HG02642 (cell line): Measurements from ENCODE around the gene ST6GAL1.
"Not testable (repeated sequence)": the region's sequence is repeated elsewhere in the genome, so short reads cannot be mapped to it uniquely, and the experiment has no call there.

ENCODE experiments used
- ATAC-seq: cut with Tn5 transposase; IDR thresholded peaks from one replicate; pipeline ENCODE4 v1.9.1; 2021; ENCODE audit warnings: mild to moderate bottlenecking; ENCODE audit not compliant: unreplicated experiment, poor library complexity

ST6GAL1 gene

DNA sequence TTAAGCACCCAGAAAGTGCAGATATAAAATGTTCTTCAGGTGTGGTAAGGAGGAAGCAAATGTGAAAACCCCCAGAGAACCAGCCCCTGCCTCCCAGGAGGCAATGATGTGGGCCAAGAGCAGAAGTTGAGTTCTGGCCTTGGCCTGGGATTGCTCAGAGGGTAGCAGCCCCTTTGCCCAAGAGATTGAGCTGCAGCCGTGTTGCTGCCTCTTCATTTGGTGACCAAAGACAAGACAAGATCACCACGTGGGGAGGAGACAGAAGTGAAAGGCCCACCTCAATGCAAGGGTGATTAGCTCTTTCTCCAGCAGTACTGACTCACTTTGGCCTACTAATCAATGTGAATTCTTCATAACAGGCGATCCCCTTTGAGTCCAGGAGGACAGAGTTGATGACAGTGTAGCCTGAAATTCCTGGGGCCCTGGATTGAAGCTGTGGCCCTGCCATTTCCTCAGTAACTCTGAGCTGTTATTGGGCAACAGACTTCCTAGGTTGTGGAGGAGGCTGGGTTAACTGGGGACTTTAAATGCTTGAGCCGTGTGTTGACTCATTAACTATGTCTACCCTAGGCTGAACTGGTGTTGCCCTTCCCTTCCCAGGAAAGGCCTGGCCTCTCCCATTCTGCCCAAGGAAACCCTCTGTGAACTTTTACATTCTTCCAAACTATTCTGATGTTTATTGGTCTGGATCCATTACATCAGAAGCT lies 86.5 kb downstream of the ST6GAL1 start:
- ATAC-seq: no peak

- no peak for ATAC-seq
These were observed 87.3 kb downstream of the ST6GAL1 start for GRCh38 chr3:187017511-187018230.

DNA sequence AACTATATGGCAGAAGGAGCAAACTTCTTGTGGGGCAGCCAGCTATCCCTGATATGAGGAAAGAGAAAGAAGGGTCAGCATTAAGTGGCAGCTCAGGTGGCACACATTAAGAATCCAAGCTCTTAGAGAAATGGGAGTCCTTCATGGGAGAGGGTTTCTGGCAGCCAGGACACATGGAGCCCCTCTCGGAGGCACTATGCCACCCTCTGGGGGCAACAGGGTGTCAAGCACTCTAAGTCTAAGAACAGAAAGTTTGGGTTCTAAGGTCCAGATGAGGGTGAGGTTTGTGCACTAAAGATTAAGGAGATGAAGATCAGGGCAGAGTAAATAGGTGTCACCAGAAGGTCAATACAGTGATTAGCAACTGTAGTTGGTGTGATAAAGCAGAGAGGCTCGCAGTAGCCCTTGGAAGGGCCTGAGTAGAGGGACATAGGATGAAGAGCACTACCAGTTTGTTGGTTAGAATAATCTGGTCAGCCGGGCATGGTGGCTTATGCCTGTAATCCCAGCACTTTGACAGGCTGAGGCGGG lies 89.3 kb downstream of the ST6GAL1 start:
- no peak for ATAC-seq

- no peak for ATAC-seq
These were observed 90.0 kb downstream of the ST6GAL1 start for GRCh38 chr3:187020376-187020775.

DNA sequence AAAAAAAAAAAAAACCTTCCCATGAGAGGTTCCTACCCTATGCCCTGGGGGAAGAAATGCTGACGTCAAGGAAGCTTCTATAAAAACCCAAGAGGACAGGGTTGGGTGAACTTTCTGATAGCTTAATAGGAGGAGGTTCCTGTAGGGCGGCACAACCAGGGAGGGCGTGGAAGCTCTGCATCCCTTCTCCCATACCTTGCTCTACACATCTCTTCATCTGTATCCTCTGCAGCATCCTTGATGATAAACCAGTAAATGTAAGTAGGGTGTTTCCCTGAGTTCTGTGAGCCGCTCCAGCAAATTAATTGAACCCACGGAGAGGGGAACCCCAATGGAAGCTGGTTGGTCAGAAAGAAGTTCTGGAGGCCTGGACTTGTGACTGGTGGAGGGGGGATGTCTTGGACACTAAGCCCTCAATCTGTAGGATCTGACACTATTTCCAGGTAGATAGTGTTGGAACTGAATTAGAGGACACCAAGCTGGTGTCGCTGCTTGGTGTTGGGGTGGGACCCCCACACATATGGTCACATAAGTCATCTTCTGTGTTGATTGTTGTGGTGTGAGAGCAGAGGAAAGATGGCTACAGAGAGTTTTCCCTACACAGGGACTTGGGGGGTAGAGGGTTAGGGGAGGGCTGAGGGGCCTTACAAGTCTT lies 91.5 kb downstream of the ST6GAL1 start:
- peak; percentile 34 for ATAC-seq

- no peak for ATAC-seq
These were observed 92.2 kb downstream of the ST6GAL1 start for GRCh38 chr3:187022403-187023029.

DNA sequence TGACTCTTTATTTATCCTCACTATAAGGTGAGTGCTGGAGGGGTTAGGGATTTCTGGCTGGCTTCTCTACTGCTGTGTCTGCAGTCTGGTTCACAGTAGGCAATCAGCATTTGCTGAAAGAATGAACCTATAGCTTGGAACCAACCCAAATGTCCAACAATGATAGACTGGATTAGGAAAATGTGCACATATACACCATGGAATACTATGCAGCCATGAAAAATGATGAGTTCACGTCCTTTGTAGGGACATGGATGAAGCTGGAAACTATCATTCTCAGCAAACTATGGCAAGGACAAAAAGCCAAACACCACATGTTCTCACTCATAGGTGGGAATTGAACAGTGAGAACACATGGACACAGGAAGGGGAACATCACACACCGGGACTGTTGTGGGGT lies 93.0 kb downstream of the ST6GAL1 start:
- not testable (repeated sequence) for ATAC-seq

DNA sequence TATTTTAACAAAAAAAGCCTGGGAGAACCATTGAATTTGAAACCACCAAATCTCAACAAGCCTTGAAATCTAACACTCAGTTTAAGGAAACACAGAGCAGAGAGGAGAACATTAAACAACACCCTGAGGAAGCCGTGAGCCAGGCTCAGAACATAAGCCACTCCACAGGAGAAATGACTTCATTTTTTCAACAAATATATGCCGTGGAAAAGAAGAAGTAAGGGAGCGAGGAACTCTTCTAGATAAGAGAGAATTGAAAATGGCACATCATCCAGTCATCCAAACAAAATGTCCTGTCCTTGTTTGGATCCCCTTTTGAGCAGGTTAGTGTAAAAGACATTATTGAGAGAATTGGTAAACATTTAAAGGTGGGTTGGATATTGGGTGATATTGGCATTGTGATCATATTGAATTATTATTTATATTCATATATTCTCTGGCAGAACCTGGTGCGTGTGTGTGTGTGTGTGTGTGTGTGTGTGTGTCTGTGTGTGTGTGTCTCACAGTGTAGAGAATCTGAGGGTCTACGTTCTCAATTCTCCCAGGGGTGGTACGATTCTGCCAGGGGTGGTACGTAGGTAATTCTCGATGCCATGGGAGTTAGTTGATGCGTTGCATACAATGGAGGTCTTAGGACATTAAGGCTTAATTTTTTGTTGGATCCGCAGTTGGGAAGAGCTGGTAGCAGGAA lies 94.4 kb downstream of the ST6GAL1 start:
- ATAC-seq: no peak

DNA sequence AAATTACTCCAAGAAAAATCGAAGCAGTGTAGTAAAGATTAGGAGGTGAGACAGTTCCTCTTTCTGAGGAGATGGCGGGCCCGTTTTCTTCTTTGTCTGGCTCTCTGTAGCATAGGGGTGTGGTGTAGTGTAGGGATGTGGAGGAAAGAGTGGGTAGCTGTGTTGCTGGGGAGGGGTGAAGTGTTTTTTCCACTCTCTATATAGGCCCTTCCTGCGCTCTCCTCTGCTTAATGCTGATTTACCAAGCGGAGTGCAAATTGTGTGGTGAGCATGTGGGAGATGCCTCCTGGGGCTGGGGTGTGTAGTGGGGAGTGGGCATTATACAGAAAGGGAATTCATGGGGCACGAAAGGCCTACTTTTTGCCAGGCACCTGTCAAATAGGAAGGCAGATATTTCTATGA lies 94.9 kb downstream of the ST6GAL1 start:
- peak; percentile 39 for ATAC-seq

DNA sequence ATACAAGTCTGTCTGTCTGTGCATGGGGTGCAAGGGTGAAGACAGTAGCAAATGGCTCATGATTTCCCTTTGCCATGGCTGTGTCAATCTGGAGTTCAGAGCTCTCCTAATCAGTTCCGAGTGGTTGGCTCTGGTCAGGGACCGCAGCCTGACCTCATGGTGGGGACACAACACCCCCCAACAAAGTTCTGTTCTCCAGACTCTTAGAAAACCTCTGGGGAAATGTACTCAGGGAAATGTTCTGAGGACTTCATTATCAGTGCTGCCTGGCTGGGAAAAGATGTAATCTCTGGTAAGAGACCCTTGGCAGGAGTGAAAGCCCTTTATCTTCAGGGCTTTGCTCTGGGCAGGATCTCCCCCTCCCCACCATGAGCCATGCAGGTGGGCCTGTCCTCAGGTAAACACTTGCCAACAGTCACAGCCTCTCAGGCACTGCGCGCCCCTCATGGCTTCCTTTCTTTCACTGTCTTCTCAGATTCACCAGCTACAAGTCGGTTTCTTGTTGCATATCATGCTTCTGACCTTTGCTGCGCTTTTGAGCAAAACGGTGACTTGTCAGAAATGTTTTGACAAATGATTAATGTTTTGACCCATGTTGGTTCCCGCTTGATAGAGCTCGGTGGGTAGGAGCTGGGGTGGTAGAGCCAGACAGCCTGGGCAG lies 95.5 kb downstream of the ST6GAL1 start:
- peak; percentile 33 for ATAC-seq

GRCh38 chr3:187026317-187026670 lies 96.0 kb downstream of the ST6GAL1 start:
- no peak for ATAC-seq

DNA sequence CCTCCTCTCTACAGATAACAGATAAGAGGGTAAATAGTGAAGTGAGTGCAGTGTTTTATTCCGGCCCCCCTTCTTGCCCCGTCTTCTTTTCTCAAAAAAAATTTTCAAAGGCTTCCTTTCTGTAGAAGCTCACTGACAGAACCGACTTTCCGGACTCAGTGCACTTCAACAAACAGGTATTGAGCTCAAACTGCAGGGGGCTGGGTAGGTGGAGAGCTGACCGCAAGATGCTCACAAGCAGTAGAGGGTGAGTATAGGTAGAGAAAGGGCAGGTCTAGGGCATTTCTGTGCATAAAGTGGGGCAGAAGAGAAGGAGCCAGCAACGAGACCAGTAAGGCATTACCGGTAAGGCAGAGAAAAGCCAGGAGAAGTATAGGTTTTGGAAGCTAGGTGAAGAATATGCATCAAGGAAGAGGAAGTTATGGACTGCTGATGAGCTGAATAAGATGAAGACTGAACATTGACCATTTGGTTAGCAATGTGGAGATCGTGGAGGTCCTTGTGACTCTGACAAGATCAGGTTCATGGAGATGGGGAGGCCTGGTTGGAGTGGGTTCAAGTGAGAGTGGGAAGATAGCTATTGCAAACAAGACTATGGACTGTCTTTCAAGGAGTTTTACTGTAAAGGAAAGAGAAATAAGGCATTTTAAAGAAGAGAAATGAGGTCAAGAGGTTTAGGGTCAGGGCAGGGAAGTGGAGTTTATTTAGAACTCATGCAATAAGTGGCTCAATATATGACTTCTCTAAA lies 97.4 kb downstream of the ST6GAL1 start:
- no peak for ATAC-seq

DNA sequence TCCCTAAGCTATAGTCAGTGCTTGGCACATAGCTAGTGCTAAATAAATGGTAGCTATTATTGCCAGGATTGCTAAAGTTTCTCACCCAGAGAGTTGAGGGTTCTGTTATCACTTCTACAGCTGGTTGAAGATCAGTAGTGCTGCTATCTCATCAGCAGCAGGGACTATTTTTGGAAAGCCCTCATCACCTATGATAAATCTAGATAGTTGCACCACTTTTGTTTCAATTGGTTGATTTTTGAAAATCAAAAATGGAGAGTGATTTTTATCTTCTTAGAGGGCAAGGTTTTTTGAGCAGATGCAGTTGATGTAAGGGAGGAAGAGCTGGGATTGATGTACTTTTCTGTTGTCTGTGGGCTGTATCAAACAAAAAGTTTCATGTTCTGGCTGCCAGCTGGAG lies 101.6 kb downstream of the ST6GAL1 start:
- no peak for ATAC-seq

DNA sequence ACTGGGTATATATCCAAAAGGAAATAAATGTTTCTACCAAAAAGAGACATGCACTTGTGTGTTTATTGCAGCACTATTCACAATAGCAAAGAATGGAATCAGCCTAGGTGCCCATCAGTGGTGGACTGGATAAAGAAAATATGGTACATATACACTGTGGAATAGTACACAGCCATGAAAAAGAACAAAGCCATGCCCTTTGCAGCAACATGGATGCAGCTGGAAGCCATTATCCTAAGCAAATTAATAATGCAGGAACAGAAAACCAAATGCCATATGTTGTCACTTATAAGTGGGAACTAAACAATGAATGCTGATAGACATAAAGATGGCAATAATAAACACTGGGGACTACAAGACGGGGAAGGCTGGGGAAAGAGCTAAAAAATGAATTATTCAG lies 106.1 kb downstream of the ST6GAL1 start:
- no peak for ATAC-seq

DNA sequence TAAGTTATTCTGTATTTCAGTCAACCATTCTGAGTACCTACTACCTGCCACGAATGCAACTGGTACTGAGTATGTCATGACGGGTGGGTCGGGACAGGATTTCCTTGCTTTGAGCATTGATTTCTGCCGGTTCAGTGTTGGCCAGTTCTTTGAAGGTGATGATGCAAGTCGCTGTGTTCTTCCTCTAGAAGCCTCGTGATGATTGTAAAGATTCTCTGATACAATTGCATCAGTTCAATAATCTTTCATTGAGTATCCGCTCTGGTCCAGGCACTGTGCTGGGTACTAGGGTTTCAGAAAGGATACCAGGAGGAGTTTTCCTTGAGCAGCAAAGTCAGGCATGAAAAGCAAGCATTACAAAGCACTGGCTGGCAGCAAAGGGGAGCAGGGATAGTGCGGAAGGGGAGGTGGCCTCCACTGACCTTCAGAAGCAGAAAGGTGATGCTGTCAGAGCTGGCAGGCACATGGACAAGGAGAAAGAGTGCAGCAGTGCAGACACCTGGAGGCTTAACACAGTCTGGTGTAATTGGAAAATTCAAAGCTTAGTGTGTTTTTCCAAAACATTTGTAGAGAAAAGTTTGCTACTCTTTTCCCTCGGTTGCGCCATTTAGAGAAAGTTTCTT lies 108.9 kb downstream of the ST6GAL1 start:
- ATAC-seq: no peak

DNA sequence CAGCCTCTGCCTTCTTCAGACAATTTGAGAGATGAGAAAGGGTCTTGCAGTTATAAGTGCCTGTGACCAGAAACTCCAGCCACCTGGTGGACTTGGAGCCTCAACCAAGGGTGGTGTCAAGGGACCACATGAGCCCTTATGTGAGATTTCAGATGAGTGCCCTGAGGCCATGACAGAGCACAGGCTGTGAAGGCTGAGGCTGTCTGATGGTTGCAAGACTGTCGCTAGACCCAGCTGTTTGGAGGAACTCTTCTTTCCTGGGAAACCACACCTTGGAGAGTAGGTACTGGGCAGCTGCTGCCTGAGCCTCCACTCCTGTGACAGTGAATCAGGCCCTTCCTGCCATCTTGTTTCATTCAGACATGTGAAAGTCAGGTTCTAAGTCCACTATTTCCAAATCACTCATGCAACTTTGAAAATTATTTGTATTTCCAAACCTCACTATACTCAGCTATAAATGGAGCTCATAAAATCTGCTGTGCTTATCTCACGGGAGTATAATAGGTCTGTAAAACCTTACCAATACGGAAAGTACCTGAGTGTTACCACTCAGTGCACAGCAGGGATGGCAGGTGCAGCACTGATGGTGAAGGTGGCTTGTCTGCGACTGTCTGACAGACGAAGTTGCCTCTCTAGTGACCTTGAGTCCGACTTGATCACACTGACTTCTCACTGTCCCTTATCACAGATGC lies 109.5 kb downstream of the ST6GAL1 start:
- no peak for ATAC-seq

- ATAC-seq: no peak
These were observed 110.4 kb downstream of the ST6GAL1 start for GRCh38 chr3:187040516-187041361.
